Measurements from ENCODE around the gene RAB37. TPM values are rescaled to one million over a fixed set of nuclear protein-coding genes. Genes with fewer than 3 reads are reported as not detected.

Gene RAB37
- total RNA-seq, 4 donors from 2014 or later, result 0.57 to 1.7 TPM; not detected in 2

DNA sequence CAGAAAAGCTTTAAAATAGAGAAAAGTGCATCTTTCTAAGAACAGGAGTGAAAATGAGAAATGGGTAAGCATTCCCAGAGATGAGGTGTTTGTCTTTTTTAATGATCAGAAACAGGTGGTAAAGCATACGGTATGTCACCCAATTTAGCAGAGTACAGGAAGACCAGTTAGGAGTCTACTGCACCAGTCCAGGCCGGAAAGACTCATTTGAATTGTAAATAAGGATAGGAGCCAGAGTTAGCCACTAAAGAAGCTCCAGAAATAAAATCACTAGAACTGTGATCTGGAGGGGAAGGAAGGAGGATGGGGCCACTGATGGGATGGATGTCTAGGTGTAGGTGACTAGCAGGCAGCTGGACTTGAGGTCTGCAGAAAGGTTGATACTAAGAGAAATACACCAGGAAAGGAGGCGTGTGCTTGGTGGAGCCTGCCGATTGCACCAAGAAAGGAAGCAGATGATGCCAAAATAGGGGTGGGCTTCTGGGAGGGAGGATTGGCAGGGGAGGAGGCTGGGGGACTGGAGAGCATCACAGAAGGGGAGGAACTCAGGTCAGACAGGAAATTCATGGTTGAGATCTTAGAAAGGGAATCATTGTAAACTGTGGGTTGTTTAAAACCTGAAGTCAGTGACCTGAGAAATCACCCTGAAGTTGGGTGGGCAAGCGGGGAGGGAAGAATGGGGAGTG lies 47.2 kb downstream of the RAB37 start:
- TF ChIP-seq POLR2A (IDR thresholded peaks at IDR 0.05), result no peak
- TF ChIP-seq, protein P1, sequence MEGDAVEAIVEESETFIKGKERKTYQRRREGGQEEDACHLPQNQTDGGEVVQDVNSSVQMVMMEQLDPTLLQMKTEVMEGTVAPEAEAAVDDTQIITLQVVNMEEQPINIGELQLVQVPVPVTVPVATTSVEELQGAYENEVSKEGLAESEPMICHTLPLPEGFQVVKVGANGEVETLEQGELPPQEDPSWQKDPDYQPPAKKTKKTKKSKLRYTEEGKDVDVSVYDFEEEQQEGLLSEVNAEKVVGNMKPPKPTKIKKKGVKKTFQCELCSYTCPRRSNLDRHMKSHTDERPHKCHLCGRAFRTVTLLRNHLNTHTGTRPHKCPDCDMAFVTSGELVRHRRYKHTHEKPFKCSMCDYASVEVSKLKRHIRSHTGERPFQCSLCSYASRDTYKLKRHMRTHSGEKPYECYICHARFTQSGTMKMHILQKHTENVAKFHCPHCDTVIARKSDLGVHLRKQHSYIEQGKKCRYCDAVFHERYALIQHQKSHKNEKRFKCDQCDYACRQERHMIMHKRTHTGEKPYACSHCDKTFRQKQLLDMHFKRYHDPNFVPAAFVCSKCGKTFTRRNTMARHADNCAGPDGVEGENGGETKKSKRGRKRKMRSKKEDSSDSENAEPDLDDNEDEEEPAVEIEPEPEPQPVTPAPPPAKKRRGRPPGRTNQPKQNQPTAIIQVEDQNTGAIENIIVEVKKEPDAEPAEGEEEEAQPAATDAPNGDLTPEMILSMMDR (IDR thresholded peaks at IDR 0.05), result no peak
- WGBS, 2 donors, result 82 to 87% methylated on average over 5 of the region's 5 CpGs
- DNase-seq (ENCODE audit: low spot score in 2 of 2), result no peak
- intact Hi-C loops (cut with DNase I; ENCODE audit: low total_unique reads), result no loop called here
- no peak overlapping the region for H3K4me3 ChIP-seq (ENCODE audit: low read depth, poor library complexity, severe bottlenecking)

DNA sequence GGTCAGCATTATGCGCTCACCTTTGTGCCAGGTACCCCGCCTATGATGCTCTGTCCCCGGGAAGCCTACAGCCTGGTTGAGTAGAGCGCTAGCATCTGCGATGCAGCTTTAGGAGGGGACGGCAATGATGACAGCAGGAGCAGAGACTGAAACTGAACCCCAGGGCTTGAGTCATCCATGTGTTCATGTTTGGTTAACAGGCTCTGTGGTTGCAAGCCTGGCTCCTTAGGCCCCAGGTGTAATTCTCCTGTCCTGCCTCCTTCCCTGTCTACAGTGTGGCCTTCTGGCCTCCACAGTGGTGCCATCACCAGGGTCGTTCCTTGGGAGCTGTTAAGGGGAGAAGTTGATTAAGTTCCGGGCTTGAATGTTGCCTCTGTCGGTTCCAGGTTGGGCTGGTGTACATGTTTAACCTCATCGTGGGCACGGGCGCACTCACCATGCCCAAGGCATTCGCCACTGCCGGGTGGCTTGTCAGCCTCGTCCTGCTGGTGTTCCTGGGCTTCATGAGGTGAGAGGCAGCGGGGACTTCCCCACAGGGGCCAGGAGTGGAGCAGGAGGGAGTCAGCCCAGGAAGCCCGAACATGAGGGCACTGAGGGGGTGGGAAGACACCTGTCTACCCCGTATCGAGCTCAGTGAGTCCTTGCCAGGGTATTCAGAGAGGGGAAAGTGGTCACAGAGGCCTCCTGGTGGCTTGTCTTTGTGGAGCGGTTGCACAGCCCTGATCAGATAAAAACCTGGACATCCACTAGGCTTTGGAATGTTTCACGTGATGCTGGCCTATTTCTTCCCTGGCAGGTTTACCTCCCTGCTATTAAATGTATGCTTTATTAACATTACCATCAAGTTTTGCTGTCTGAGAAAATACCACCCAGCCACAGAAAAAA lies 48.3 kb downstream of the RAB37 start:
- no peak for DNase-seq (ENCODE audit: low spot score in 2 of 2)
- no peak overlapping the region for H3K4me3 ChIP-seq (ENCODE audit: low read depth, poor library complexity, severe bottlenecking)
- no peak for TF ChIP-seq POLR2A (IDR thresholded peaks at IDR 0.05)
- TF ChIP-seq, protein P1 (IDR thresholded peaks at IDR 0.05), result no peak
- intact Hi-C loops (cut with DNase I; ENCODE audit: low total_unique reads), result no loop called here
- 77 to 81% methylated on average over 21 of the region's 21 CpGs for WGBS, 2 donors

DNA sequence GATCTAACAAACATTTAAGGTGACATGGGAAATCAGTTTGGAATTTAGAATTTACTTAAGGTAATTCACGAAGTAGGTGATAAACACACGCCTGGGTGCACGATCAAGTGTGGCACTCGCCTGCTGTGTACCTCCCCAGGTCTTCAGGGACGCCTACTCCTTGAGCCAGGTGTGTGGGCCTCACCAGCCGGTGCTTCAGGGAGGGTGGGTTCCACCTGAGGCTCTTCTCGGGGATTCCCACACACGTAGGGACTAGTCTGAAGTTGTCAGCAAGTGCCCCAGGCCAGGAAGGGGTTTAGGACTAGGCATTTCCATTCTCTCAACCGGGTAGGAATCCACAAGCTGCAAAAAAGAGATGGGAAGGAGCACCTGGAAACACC lies 48.9 kb downstream of the RAB37 start:
- 71 to 84% methylated on average over 9 of the region's 9 CpGs for whole genome bisulfite sequencing, 2 donors
- no peak overlapping the region for H3K4me3 ChIP-seq (ENCODE audit: low read depth, poor library complexity, severe bottlenecking)
- DNase-seq (ENCODE audit: low spot score in 2 of 2), result no peak
- no peak for TF ChIP-seq POLR2A (IDR thresholded peaks at IDR 0.05)
- intact Hi-C loops (cut with DNase I; ENCODE audit: low total_unique reads), result no loop called here

DNA sequence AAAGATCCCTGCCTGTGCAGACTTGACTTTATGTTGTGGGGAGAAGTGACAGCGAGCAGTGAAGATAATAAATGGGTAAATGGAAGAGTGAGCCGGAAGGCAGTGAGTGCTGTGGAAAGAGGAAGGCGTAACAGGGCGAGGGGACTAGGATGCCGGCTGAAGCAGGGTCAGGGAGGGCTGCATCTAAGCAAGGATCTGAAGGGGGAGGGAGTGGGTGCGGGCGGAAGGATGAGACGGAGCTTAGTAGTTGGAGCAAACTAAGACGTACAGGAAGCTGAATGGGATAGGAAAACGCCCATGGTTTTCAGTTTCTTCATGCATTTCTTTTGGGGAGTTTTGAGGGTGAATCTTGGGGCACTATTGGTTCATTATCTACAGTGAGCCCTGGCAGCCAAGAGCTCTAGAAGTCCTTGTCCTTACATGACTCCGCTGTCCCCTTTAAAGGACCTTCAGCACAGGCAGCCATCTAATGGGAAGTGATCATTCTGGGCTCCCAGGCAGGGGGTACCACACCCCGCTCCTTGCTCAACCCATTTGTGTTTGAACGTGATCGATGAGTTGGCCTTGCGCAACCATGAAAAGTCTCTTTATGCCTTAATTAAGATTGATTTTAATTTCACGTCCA lies 49.5 kb downstream of the RAB37 start:
- H3K4me3 ChIP-seq (ENCODE audit: low read depth, poor library complexity, severe bottlenecking), result no peak overlapping the region
- intact Hi-C loops (cut with DNase I; ENCODE audit: low total_unique reads), result no loop called here
- peak in 1 of 2 donors; percentile 34 for DNase-seq (ENCODE audit: low spot score in 2 of 2)
- TF ChIP-seq POLR2A (IDR thresholded peaks at IDR 0.05), result no peak
- TF ChIP-seq, protein P1 (IDR thresholded peaks at IDR 0.05), result no peak
- WGBS, 2 donors, result 67 to 73% methylated on average over 16 of the region's 16 CpGs

DNA sequence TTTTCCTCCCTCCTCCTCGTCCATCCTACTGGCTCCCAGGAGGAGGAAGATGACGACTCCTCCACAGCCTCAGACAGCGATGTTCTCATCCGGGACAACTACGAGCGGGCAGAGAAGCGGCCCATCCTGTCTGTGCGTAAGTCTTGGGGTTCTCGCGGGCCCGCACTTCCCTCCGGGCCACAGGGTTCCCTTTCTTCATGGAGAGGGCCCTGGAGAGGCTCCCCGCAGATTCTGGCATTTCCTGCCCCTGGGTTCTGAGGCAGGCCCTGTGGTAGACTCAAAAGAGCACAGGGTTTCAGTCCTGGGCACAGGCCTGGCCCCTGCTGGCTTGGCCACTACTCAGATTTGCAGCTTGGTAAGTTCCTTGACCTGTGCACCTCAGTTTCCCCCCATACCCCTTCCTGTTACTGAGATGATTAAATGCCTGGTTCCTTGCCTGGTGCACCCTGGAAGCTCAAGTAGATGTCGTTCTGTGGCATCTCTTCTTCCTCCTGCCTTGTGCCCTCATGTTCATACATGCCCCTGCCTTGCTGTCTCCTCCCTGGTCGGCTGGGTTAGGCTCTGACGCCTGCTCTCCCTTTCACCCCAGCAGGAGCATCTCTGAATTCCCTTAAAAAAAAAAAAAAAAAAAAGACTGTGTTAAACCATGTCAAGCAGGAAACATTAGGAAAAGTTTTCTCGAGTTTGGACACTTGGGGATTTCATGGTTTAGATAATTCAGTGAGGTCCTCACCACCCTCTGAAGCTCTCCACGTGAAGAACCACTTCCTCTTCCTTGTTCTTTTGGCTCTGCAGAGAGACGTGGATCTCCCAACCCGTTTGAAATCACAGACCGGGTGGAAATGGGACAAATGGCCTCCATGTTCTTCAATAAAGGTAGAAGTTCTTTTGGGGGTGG lies 53.4 kb downstream of the RAB37 start:
- no peak for DNase-seq (ENCODE audit: low spot score in 2 of 2)
- H3K4me3 ChIP-seq (ENCODE audit: low read depth, poor library complexity, severe bottlenecking), result no peak overlapping the region
- TF ChIP-seq POLR2A (IDR thresholded peaks at IDR 0.05), result no peak
- TF ChIP-seq, protein P1 (IDR thresholded peaks at IDR 0.05), result no peak
- WGBS, 2 donors, result 75 to 76% methylated on average over 20 to 21 of the region's 21 CpGs
- intact Hi-C loops (cut with DNase I; ENCODE audit: low total_unique reads), result loop anchor here (5.0 kb wide), 1 partner anchor 72 kb away; no protein-coding TSS in a partner anchor

Data from lower leg skin (tissue), 4 donors.